K562 (cell line): Measurements from ENCODE around the gene CLDN24. TPM values are rescaled to one million over a fixed set of nuclear protein-coding genes. Genes with fewer than 3 reads are reported as not detected.

Experiments used
- CBX3 ChIP-seq, 2 experiments: IDR thresholded peaks; 1 replicate in 1 of 2; 2 replicates in 1 of 2; pipeline ENCODE4 v1.6.1; 2012; ENCODE audit warnings: inconsistent platforms in 2 of 2, low read length in 2 of 2, borderline replicate concordance in 1 of 2, control low read depth in 1 of 2
- CCNT2 ChIP-seq: IDR thresholded peaks from 2 replicates; pipeline ENCODE4 v1.6.1; 2011; ENCODE audit warnings: borderline replicate concordance, low read depth, mild to moderate bottlenecking, moderate library complexity, mixed read lengths, low read length; ENCODE audit not compliant: insufficient read length; ENCODE audit errors: extremely low read depth
- DDX20 ChIP-seq: fragments of 450-650 bp; IDR thresholded peaks from 2 replicates; pipeline ENCODE4 v1.6.1; 2016; ENCODE audit warnings: missing genetic modification characterization, low read depth, mild to moderate bottlenecking, missing compliant biosample characterization, moderate library complexity
- ELF2 ChIP-seq: fragments of 250-450 bp; sonication (Bioruptor Pico); IDR thresholded peaks from 2 replicates; pipeline ENCODE4 v1.5.0; 2021; ENCODE audit warnings: mild to moderate bottlenecking
- HMG20B ChIP-seq: fragments of 250-450 bp; sonication (Bioruptor Pico); IDR thresholded peaks from 2 replicates; pipeline ENCODE4 v1.5.0; 2021; ENCODE audit warnings: mild to moderate bottlenecking
- IFI16 ChIP-seq: fragments of 250-450 bp; sonication (Bioruptor Pico); IDR thresholded peaks from 2 replicates; pipeline ENCODE4 v2.1.2; 2022; ENCODE audit warnings: mild to moderate bottlenecking, inconsistent platforms
- JUN ChIP-seq, 2 experiments: sonication (generic) in 1 of 2; formaldehyde crosslinking in 1 of 2; IDR thresholded peaks; 2 replicates each; pipeline versions ENCODE4 v1.6.1 to v1.8.0; 2012 to 2022; ENCODE audit warnings: borderline replicate concordance in 2 of 2, mild to moderate bottlenecking in 2 of 2, improper control_type of control experiment in 1 of 2, low read depth in 1 of 2, low read length in 1 of 2, missing genetic modification reagents in 1 of 2
- MCM2 ChIP-seq: fragments of 450-650 bp; IDR thresholded peaks from 2 replicates; pipeline ENCODE4 v1.6.1; 2017; ENCODE audit warnings: low read depth, mild to moderate bottlenecking
- POLR2B ChIP-seq: fragments of 450-650 bp; IDR thresholded peaks from 2 replicates; pipeline ENCODE4 v1.6.1; 2018; ENCODE audit warnings: low read depth; ENCODE audit not compliant: partially characterized antibody
- POLR2H ChIP-seq: IDR thresholded peaks from 2 replicates; pipeline ENCODE4 v1.6.1; 2016; ENCODE audit warnings: missing genetic modification characterization, low read depth, mild to moderate bottlenecking, control low read depth, missing compliant biosample characterization, moderate library complexity
- PURB ChIP-seq: sonication (generic); formaldehyde crosslinking; IDR thresholded peaks from 2 replicates; pipeline ENCODE4 v1.9.0; 2021; ENCODE audit warnings: low read depth, mild to moderate bottlenecking, missing genetic modification reagents
- RAD21 ChIP-seq, 2 experiments: fragments of 250-450 bp in 1 of 2; fragments of 450-650 bp in 1 of 2; sonication (Bioruptor Pico) in 1 of 2; formaldehyde crosslinking in 1 of 2; IDR thresholded peaks in 1 of 2; conservative IDR thresholded peaks in 1 of 2; 2 replicates each; pipeline versions ENCODE4 v1.4.0 to v1.8.0; 2020 to 2022; ENCODE audit warnings: mild to moderate bottlenecking in 2 of 2, moderate library complexity in 1 of 2
- RHOXF2B ChIP-seq: fragments of 250-450 bp; sonication (Bioruptor Pico); conservative IDR thresholded peaks from 2 replicates; pipeline ENCODE4 v1.5.1; 2021
- SNRNP70 ChIP-seq: fragments of 200-400 bp; formaldehyde crosslinking; optimal IDR thresholded peaks from 2 replicates; pipeline ENCODE3; 2017; ENCODE audit warnings: low read depth, low read length
- SRSF1 ChIP-seq: fragments of 200-400 bp; formaldehyde crosslinking; IDR thresholded peaks from 2 replicates; pipeline ENCODE4 v1.6.1; 2017; ENCODE audit warnings: mild to moderate bottlenecking, low read depth, low read length, moderate library complexity
- TAF9B ChIP-seq: fragments of 450-650 bp; IDR thresholded peaks from 2 replicates; pipeline ENCODE4 v1.6.1; 2018; ENCODE audit warnings: mild to moderate bottlenecking; ENCODE audit not compliant: partially characterized antibody
- XRCC5 ChIP-seq: fragments of 200-400 bp; formaldehyde crosslinking; IDR thresholded peaks from 2 replicates; pipeline ENCODE4 v1.6.1; 2017; ENCODE audit warnings: low read depth, mild to moderate bottlenecking, low read length
- ZC3H4 ChIP-seq: sonication (generic); formaldehyde crosslinking; IDR thresholded peaks from 2 replicates; pipeline ENCODE4 v1.9.0; 2021; ENCODE audit warnings: missing genetic modification reagents, borderline replicate concordance
- ZNF23 ChIP-seq: fragments of 250-450 bp; sonication (Bioruptor Pico); IDR thresholded peaks from 2 replicates; pipeline ENCODE4 v1.4.0; 2020; ENCODE audit warnings: mild to moderate bottlenecking
- polyA plus RNA-seq, 8 experiments: library from polyadenylated mRNA; depleted of rRNA in 4 of 8; stranded (reverse) in 5 of 8; unstranded in 3 of 8; fragments of >200 nt; fragmentation: Nextera tagmentation in 2 of 8; fragmentation: Illumina TruSeq in 1 of 8; extraction: Ambion mirVana in 2 of 8; extraction: Trizol in 1 of 8; gene quantifications; 2 replicates each; pipeline versions ENCODE4 v1.2.1 to v1.2.3, GENCODE V29; 2011 to 2014; ENCODE audit warnings: inconsistent platforms in 1 of 8, missing spikeins in 1 of 8
- total RNA-seq, 7 experiments: library from RNA; depleted of rRNA in 6 of 7; stranded (reverse); fragments of >200 nt in 6 of 7; fragmentation: Illumina TruSeq in 2 of 7; extraction: Trizol in 2 of 7; gene quantifications; 2 replicates each; pipeline versions ENCODE4 v1.2.1 to v1.2.3, GENCODE V29; 2011 to 2021; ENCODE audit warnings: low replicate concordance in 1 of 7
- TF ChIP-seq, protein P1 (sequence below): fragments of 450-650 bp; formaldehyde crosslinking; IDR thresholded peaks from 2 replicates; pipeline ENCODE4 v1.4.0; 2020; ENCODE audit warnings: mild to moderate bottlenecking, moderate library complexity
- TF ChIP-seq, protein P2 (sequence below): fragments of 450-650 bp; IDR thresholded peaks from 2 replicates; pipeline ENCODE4 v1.6.1; 2016; ENCODE audit warnings: low read depth, mild to moderate bottlenecking, moderate library complexity
- TF ChIP-seq, protein P3 (sequence below): sonication (generic); formaldehyde crosslinking; IDR thresholded peaks from 2 replicates; pipeline ENCODE4 v1.8.1; 2022; ENCODE audit warnings: missing genetic modification reagents
- TF ChIP-seq, protein P4 (sequence below): sonication (generic); formaldehyde crosslinking; IDR thresholded peaks from 2 replicates; pipeline ENCODE4 v1.8.0; 2022; ENCODE audit warnings: missing genetic modification reagents, mild to moderate bottlenecking, borderline replicate concordance

Gene CLDN24
- total and polyA plus RNA-seq, 9 of the 15 experiments (the other 6 are each of a cell fraction or from before 2014, with no cell fraction given), result not detected

DNA sequence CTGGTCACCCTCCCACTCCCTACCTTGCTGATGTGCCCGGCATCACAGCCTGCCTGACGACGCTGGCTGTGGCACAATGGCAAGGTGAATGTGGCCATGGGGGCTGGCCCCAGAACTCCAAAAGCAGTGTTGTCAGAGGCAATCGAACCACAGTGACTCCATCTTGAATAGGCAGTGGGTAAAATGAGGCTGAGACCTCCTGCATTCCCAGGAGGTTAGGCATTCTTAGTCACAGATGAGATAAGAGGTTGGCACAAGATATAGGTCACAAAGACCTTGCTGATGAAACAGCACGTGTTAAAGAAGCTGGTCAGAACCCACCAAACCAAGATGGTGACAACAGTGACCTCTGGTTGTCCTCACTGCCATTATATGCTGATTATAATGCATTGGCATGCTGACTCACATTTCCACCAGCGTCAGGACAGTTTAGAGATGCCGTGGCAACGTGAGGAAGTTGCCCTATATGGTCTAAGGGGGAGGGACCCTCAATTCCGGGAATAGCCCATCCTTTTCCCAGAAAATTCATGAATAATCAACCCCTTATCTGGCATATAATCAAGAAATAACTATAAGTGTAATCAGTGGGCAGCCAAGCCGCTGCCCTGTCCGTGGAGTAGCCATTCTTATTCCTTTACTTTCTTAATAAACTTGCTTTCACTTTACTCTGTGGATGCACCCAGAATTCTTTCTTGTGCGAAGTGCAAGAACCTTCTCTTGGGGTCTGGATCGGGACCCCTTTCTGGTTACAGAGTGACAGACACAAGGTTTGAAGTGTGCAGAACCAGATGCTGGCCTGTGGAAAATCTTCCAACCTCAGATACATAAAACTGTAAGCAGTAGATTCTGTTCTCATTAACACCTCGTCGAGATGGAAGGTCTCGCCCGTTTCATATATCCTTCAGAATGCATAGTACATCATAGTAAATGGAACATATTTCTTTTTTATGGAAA is 26.8 kb upstream of the CLDN24 start (continued):
- TF ChIP-seq TAF9B (peak; percentile 14), SRSF1 (no peak), JUN (IDR thresholded peaks at IDR 0.05; ENCODE audit: borderline replicate concordance, low read depth, low read length) (peak; percentile 67; the same call in 1 of the 2 replicates), JUN (CRISPR knock-in tag; IDR thresholded peaks at IDR 0.05; ENCODE audit: borderline replicate concordance) (peak; percentile 34; the same call in 1 of the 2 replicates), IFI16 (CRISPR knock-in tag) (peak; percentile 94), RHOXF2B (CRISPR knock-in tag) (peak; percentile 98), HMG20B (peak; percentile 94), ZNF23 (peak; percentile 93), ZC3H4 (no peak), ELF2 (peak; percentile 87), SNRNP70 (no peak), POLR2B (peak; percentile 46), DDX20 (tag) (peak; percentile 99), XRCC5 (no peak), CBX3 (IDR thresholded peaks at IDR 0.05; ENCODE audit: borderline replicate concordance in 1 of 2, low read length in 2 of 2) (no peak), CCNT2 (no peak), POLR2H (tag) (peak; percentile 92), MCM2 (no peak), PURB (no peak), RAD21 (CRISPR knock-in tag; conservative IDR thresholded peaks at IDR 0.05 in 1 of 2, IDR thresholded peaks at IDR 0.05 in 1 of 2) (peak in 1 of 2 experiments; percentile 46; a peak in 2 of 4 replicates)
- TF ChIP-seq, protein P1, sequence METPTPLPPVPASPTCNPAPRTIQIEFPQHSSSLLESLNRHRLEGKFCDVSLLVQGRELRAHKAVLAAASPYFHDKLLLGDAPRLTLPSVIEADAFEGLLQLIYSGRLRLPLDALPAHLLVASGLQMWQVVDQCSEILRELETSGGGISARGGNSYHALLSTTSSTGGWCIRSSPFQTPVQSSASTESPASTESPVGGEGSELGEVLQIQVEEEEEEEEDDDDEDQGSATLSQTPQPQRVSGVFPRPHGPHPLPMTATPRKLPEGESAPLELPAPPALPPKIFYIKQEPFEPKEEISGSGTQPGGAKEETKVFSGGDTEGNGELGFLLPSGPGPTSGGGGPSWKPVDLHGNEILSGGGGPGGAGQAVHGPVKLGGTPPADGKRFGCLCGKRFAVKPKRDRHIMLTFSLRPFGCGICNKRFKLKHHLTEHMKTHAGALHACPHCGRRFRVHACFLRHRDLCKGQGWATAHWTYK (CRISPR knock-in tag), result peak; percentile 100
- TF ChIP-seq, protein P2, sequence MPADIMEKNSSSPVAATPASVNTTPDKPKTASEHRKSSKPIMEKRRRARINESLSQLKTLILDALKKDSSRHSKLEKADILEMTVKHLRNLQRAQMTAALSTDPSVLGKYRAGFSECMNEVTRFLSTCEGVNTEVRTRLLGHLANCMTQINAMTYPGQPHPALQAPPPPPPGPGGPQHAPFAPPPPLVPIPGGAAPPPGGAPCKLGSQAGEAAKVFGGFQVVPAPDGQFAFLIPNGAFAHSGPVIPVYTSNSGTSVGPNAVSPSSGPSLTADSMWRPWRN, result no peak
- TF ChIP-seq, protein P3, sequence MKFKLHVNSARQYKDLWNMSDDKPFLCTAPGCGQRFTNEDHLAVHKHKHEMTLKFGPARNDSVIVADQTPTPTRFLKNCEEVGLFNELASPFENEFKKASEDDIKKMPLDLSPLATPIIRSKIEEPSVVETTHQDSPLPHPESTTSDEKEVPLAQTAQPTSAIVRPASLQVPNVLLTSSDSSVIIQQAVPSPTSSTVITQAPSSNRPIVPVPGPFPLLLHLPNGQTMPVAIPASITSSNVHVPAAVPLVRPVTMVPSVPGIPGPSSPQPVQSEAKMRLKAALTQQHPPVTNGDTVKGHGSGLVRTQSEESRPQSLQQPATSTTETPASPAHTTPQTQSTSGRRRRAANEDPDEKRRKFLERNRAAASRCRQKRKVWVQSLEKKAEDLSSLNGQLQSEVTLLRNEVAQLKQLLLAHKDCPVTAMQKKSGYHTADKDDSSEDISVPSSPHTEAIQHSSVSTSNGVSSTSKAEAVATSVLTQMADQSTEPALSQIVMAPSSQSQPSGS (CRISPR knock-in tag), result no peak
- TF ChIP-seq, protein P4, sequence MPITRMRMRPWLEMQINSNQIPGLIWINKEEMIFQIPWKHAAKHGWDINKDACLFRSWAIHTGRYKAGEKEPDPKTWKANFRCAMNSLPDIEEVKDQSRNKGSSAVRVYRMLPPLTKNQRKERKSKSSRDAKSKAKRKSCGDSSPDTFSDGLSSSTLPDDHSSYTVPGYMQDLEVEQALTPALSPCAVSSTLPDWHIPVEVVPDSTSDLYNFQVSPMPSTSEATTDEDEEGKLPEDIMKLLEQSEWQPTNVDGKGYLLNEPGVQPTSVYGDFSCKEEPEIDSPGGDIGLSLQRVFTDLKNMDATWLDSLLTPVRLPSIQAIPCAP, result no peak
